Gastroesophageal sphincter (tissue), 4 donors: Measurements from ENCODE around the gene UBE3D. TPM values are rescaled to one million over a fixed set of nuclear protein-coding genes. Genes with fewer than 3 reads are reported as not detected.

Experiments used
- ATAC-seq: fragments of 150-250 bp; one replicate; pipeline ENCODE4 v1.9.1; 2016; ENCODE audit warnings: mild to moderate bottlenecking, moderate library complexity
- H3K27ac ChIP-seq, 4 donors: fragments of 200-600 bp; sonication (generic) in 3 of 4; 1 replicate in 3 of 4; 2 replicates in 1 of 4; pipeline ENCODE4 v1.5.1; 2016 to 2019
- H3K27me3 ChIP-seq: fragments of 200-600 bp; sonication (generic); one replicate; pipeline ENCODE4 v1.5.1; 2019
- H3K36me3 ChIP-seq, 2 donors: fragments of 200-600 bp; sonication (generic); one replicate each; pipeline ENCODE4 v1.5.1; 2019; ENCODE audit warnings: control low read depth in 1 of 2
- H3K4me1 ChIP-seq, 3 donors: fragments of 200-600 bp; sonication (generic); 1 replicate in 2 of 3; 2 replicates in 1 of 3; pipeline ENCODE4 v1.5.1; 2016 to 2019; ENCODE audit warnings: control low read depth in 2 of 3
- H3K4me3 ChIP-seq, 2 donors: fragments of 200-600 bp; sonication (generic); one replicate each; pipeline ENCODE4 v1.5.1; 2019; ENCODE audit warnings: mild to moderate bottlenecking in 1 of 2, moderate library complexity in 1 of 2
- H3K9me3 ChIP-seq, 3 donors: fragments of 200-600 bp; sonication (generic); one replicate each; pipeline ENCODE4 v1.5.1; 2017 to 2019; ENCODE audit warnings: control low read depth in 2 of 3
- EP300 ChIP-seq: sonication (generic); formaldehyde crosslinking; IDR thresholded peaks from one replicate; pipeline ENCODE4 v1.6.1; 2017; ENCODE audit warnings: antibody characterized with exemption, mild to moderate bottlenecking
- POLR2A ChIP-seq, 2 donors: fragments of 450-650 bp; IDR thresholded peaks; one replicate each; pipeline ENCODE4 v1.6.1; 2017; ENCODE audit warnings: antibody characterized with exemption in 2 of 2, mild to moderate bottlenecking in 2 of 2, moderate library complexity in 1 of 2
- POLR2AphosphoS5 ChIP-seq: sonication (generic); formaldehyde crosslinking; IDR thresholded peaks from one replicate; pipeline ENCODE4 v1.6.1; 2017; ENCODE audit warnings: antibody characterized with exemption
- WGBS, 2 donors: methylation state at CpG; one replicate each; pipeline ENCODE4 v1.1.5; 2018; ENCODE audit warnings: low coverage in 1 of 2; 5-methylcytosine and 5-hydroxymethylcytosine counted together
- total RNA-seq, 4 donors: library from RNA; depleted of rRNA; stranded (reverse); fragments of >200 nt; gene quantifications; one replicate each; pipeline ENCODE4 v1.1.0, GENCODE V29; 2016
- TF ChIP-seq, protein P1 (sequence below), 4 experiments: fragments of 200-600 bp in 2 of 4; fragments of 450-650 bp in 2 of 4; sonication (generic) in 1 of 4; IDR thresholded peaks; one replicate each; pipeline ENCODE4 v1.5.1; 2017 to 2019; ENCODE audit warnings: antibody characterized with exemption in 4 of 4, mild to moderate bottlenecking in 2 of 4, moderate library complexity in 2 of 4

UBE3D gene
- total RNA-seq, 4 donors from 2014 or later, result 3.4 to 13.1 (median 7.3) TPM

DNA sequence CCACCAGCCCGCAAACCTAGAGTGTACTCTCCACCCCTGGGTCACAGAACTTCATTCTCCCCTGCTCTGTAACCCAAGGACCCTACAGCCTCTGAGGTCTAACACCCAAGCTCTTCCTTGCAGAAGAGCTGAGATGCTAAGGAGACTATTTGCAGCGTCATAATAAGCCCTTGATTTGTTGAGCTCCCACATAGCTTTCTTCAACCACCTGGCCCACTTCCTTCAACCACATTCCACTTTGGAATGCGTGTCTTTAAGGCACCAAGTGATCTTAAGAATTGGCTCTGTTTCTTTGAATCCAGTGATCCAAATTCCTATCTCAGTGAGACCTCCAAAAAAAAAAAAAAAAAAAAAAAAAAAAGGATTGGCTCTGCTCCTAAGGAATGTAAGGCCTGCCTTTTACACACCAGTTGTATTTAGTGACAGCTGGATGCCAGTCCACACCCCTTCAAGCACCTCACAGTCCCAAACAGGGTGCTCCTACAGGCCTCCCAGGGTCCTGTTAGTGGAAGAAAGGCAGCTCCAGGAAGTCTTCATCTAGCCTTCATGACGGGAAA, 106.2 kb downstream of the UBE3D start:
- TF ChIP-seq POLR2A (IDR thresholded peaks at IDR 0.05), result no peak
- TF ChIP-seq EP300, result no peak
- TF ChIP-seq POLR2AphosphoS5, result no peak
- TF ChIP-seq, protein P1, sequence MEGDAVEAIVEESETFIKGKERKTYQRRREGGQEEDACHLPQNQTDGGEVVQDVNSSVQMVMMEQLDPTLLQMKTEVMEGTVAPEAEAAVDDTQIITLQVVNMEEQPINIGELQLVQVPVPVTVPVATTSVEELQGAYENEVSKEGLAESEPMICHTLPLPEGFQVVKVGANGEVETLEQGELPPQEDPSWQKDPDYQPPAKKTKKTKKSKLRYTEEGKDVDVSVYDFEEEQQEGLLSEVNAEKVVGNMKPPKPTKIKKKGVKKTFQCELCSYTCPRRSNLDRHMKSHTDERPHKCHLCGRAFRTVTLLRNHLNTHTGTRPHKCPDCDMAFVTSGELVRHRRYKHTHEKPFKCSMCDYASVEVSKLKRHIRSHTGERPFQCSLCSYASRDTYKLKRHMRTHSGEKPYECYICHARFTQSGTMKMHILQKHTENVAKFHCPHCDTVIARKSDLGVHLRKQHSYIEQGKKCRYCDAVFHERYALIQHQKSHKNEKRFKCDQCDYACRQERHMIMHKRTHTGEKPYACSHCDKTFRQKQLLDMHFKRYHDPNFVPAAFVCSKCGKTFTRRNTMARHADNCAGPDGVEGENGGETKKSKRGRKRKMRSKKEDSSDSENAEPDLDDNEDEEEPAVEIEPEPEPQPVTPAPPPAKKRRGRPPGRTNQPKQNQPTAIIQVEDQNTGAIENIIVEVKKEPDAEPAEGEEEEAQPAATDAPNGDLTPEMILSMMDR (IDR thresholded peaks at IDR 0.05), result no peak
- no peak overlapping the region for H3K4me3 ChIP-seq
- H3K9me3 ChIP-seq, result no peaks in the 10 kb centered on the region
- 48 to 62% methylated on average over 3 to 4 of the region's 4 CpGs for WGBS, 2 donors
- H3K27me3 ChIP-seq, result no peaks in the 10 kb centered on the region
- H3K27ac ChIP-seq, result no peak overlapping the region
- no peak for ATAC-seq
- H3K4me1 ChIP-seq, result peaks cover 0 to 26% (median 5%) of the 10 kb centered on the region in 3 donors
- H3K36me3 ChIP-seq, result no peaks in the 10 kb centered on the region

DNA sequence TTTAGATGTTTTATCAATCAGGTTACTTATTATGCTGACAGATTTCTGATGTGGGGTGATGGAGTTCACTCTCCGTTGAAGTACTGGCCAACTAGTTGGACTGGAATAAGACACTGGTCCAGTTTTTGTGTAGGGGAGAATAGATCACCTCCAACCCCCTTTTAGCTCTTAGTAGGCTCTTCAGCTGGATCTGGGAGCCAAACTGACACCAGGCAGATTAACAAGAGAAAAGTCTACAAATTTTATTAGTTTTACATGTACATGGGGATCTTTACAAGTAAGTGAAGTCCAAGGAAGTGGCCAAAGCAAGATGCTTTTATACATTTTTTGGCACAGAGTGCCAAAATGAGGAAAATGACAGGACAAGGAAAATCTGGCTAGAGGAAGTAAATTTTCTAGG, 107.1 kb downstream of the UBE3D start:
- WGBS, 2 donors, result 50 to 73% methylated on average over 1 of the region's 1 CpG
- no peaks in the 10 kb centered on the region for H3K36me3 ChIP-seq
- H3K9me3 ChIP-seq, result no peaks in the 10 kb centered on the region
- TF ChIP-seq POLR2A (IDR thresholded peaks at IDR 0.05), result no peak
- TF ChIP-seq, protein P1 (IDR thresholded peaks at IDR 0.05), result no peak
- no peak for TF ChIP-seq EP300
- TF ChIP-seq POLR2AphosphoS5, result no peak
- H3K27me3 ChIP-seq, result no peaks in the 10 kb centered on the region
- no peak for ATAC-seq
- peak overlapping the region in 1 of 4 donors; percentile 28 for H3K27ac ChIP-seq
- peaks cover 0 to 26% (median 5%) of the 10 kb centered on the region in 3 donors for H3K4me1 ChIP-seq
- no peak overlapping the region for H3K4me3 ChIP-seq

DNA sequence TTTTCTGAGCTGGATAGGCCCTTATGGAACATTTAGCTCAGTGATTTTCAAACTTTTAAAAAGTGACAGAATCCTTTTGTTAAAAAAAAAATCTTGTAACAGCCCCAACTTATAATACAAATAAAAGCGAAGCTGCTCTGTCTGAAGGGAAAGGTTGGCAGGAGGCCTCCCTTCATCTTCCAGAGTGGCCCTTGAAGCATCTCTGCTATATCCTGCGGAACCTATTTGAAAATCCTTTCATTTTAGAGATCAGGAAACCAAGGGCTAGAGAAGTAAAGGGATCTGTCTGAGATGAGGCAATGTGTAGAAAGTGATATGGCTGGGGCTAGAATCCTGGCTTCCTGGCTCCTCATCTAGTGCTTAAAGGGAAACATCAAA, 107.8 kb downstream of the UBE3D start:
- no peak for TF ChIP-seq POLR2A (IDR thresholded peaks at IDR 0.05)
- no peaks in the 10 kb centered on the region for H3K9me3 ChIP-seq
- H3K4me3 ChIP-seq, result no peak overlapping the region
- H3K36me3 ChIP-seq, result no peaks in the 10 kb centered on the region
- H3K27ac ChIP-seq, result peak overlapping the region; percentile 39 to 67 (median 56)
- 41 to 48% methylated on average over 2 of the region's 2 CpGs for WGBS, 2 donors
- no peaks in the 10 kb centered on the region for H3K27me3 ChIP-seq
- H3K4me1 ChIP-seq, result peaks cover 0 to 26% (median 5%) of the 10 kb centered on the region in 3 donors
- no peak for ATAC-seq

DNA sequence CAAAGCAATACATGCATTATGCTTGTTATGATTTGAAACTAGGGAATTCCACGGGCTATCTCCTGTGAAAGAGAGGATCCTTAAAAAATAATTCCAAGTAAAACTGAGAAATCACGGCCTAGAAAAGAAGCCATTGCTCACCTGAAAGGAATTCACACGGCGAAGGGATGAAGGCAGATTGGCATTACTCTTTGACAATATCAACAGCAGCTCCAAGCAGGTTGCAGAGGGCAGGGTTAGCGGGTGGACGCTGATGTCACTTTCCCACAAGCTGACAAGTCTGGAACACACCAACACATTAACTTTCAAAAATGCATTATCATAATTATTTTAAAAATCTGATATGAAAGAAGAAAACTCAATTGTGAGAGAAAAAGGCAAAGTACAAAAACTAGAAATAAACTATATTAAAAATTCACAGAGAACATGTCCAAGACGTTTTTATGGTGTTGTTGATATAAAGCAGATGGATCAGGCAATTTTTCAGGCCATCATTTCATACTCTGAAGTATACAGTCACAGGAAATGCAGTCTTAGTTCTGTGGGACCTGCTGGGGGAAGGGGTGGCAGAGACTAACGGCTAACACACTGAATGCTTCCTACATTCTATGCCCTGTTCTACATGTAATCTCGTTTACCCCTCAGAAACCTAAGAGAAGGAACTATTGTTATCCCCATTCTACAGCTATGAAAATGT, 108.3 kb downstream of the UBE3D start:
- no peaks in the 10 kb centered on the region for H3K27me3 ChIP-seq
- H3K4me3 ChIP-seq, result no peak overlapping the region
- no peak for TF ChIP-seq POLR2A (IDR thresholded peaks at IDR 0.05)
- TF ChIP-seq EP300, result no peak
- TF ChIP-seq, protein P1 (IDR thresholded peaks at IDR 0.05), result no peak
- TF ChIP-seq POLR2AphosphoS5, result no peak
- 33 to 55% methylated on average over 6 to 8 of the region's 9 CpGs for WGBS, 2 donors
- H3K27ac ChIP-seq, result peak overlapping the region; percentile 39 to 67 (median 56)
- ATAC-seq, result no peak
- H3K4me1 ChIP-seq, result peaks cover 0 to 26% (median 5%) of the 10 kb centered on the region in 3 donors
- H3K9me3 ChIP-seq, result no peaks in the 10 kb centered on the region
- H3K36me3 ChIP-seq, result no peaks in the 10 kb centered on the region

DNA sequence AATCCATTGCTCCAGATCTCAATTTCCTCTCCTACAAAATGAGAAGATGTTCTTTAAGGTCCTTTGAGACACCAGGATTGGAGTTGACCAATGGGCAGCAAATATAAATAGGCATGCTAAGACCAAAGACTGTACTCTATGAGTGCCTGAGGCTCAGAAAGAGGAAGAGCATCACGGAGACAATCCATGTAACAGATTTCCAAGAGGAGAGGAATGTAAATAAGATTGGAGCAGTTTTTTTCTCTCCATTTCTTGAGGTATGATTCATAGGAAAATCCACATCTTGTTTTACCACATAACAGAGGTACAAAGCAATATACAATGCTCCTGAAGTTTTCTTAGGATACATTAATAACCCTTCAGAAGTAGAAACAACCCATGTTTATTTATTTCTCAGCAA, 109.8 kb downstream of the UBE3D start:
- ATAC-seq, result no peak
- WGBS, 2 donors, result 46 to 50% methylated on average over 1 of the region's 1 CpG
- no peaks in the 10 kb centered on the region for H3K9me3 ChIP-seq
- TF ChIP-seq, protein P1 (IDR thresholded peaks at IDR 0.05), result no peak
- TF ChIP-seq POLR2A (IDR thresholded peaks at IDR 0.05) (no peak), POLR2AphosphoS5 (no peak), EP300 (no peak)
- H3K36me3 ChIP-seq, result no peaks in the 10 kb centered on the region
- H3K4me1 ChIP-seq, result peaks cover 0 to 26% (median 5%) of the 10 kb centered on the region in 3 donors
- no peaks in the 10 kb centered on the region for H3K27me3 ChIP-seq
- H3K27ac ChIP-seq, result no peak overlapping the region
- H3K4me3 ChIP-seq, result no peak overlapping the region
